ENCODE results near the gene PKP4.

DNA sequence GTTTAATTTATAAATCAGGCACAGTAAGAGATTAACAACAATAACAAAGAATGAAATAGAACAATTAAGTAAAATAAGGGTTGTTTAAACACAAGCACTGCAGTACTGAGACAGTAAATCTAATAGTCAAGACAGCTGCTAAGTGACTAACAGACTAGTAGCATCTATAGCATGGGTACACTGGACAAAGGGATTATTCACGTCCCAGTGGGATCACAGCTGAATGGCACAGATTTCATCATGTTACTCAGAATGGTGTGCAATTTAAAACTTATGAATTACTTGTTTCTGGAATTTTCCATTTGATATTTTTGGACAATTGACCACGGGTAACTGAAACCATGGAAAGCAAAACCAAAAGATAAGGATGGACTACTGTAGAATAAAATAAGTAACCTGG lies 176.5 kb downstream of the PKP4 start:
- TF ChIP-seq, protein P1, sequence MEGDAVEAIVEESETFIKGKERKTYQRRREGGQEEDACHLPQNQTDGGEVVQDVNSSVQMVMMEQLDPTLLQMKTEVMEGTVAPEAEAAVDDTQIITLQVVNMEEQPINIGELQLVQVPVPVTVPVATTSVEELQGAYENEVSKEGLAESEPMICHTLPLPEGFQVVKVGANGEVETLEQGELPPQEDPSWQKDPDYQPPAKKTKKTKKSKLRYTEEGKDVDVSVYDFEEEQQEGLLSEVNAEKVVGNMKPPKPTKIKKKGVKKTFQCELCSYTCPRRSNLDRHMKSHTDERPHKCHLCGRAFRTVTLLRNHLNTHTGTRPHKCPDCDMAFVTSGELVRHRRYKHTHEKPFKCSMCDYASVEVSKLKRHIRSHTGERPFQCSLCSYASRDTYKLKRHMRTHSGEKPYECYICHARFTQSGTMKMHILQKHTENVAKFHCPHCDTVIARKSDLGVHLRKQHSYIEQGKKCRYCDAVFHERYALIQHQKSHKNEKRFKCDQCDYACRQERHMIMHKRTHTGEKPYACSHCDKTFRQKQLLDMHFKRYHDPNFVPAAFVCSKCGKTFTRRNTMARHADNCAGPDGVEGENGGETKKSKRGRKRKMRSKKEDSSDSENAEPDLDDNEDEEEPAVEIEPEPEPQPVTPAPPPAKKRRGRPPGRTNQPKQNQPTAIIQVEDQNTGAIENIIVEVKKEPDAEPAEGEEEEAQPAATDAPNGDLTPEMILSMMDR (IDR thresholded peaks at IDR 0.05 in 2 of 3, conservative IDR thresholded peaks at IDR 0.05 in 1 of 3; ENCODE audit: borderline replicate concordance in 1 of 3, insufficient read depth in 1 of 3, low read depth in 2 of 3, low read length in 2 of 3) = no peak
- TF ChIP-seq ZFX (IDR thresholded peaks at IDR 0.05) (no peak), EZH2 (IDR thresholded peaks at IDR 0.05) (no peak)

Data from HCT116 (cell line).